CD4-positive, CD25-positive, alpha-beta regulatory T cell (primary cell): Measurements from ENCODE around the gene ZNF679. TPM values are rescaled to one million over a fixed set of nuclear protein-coding genes. Genes with fewer than 3 reads are reported as not detected.
"Not testable (repeated sequence)": the region's sequence is repeated elsewhere in the genome, so short reads cannot be mapped to it uniquely, and the experiment has no call there.

Experiments
- ATAC-seq, 2 donors: fragments of 150-1000 bp; cut with Tn5 transposase; one replicate each; pipeline ENCODE4 v1.10.0; 2021; ENCODE audit warnings: low read depth in 2 of 2, moderate number of reproducible peaks in 2 of 2, moderate library complexity in 1 of 2
- DNase-seq, 3 donors: peaks; one replicate each; pipeline versions ENCODE4 v3.0.0 to v3.0.0-alpha.2; 2012 to 2022; ENCODE audit warnings: mixed read lengths in 1 of 3
- H3K27ac ChIP-seq: one replicate; pipeline ENCODE4 v1.7.0; 2013; ENCODE audit warnings: mild to moderate bottlenecking, low read length; ENCODE audit not compliant: insufficient read depth, poor library complexity, severe bottlenecking
- H3K27me3 ChIP-seq: one replicate; pipeline ENCODE4 v1.7.0; 2013; ENCODE audit warnings: low read length; ENCODE audit not compliant: control insufficient read depth, insufficient read depth
- H3K36me3 ChIP-seq: one replicate; pipeline ENCODE4 v1.7.0; 2013; ENCODE audit warnings: mild to moderate bottlenecking, low read length, moderate library complexity; ENCODE audit not compliant: control insufficient read depth, insufficient read depth
- H3K4me1 ChIP-seq: 2 replicates; pipeline ENCODE4 v1.7.0; 2013; ENCODE audit warnings: mild to moderate bottlenecking, low read length; ENCODE audit not compliant: insufficient read depth, control insufficient read depth, poor library complexity, severe bottlenecking
- H3K4me3 ChIP-seq: one replicate; pipeline ENCODE4 v1.7.0; 2013; ENCODE audit warnings: low read depth, mild to moderate bottlenecking, low read length, moderate library complexity
- H3K9me3 ChIP-seq, 2 experiments: 1 replicate in 1 of 2; 2 replicates in 1 of 2; pipeline ENCODE4 v1.7.0; 2013; ENCODE audit warnings: low read length in 2 of 2, mild to moderate bottlenecking in 1 of 2, moderate library complexity in 1 of 2; ENCODE audit not compliant: control insufficient read depth in 2 of 2
- H3K27ac Mint-ChIP-seq, 3 donors: one replicate each; pipeline ENCODE4 v1.8.0; 2020 to 2022; ENCODE audit warnings: mild to moderate bottlenecking in 3 of 3, mixed read lengths in 3 of 3, moderate library complexity in 2 of 3
- H3K27me3 Mint-ChIP-seq: one replicate; pipeline ENCODE4 v1.8.0; 2022; ENCODE audit warnings: mild to moderate bottlenecking, mixed read lengths
- H3K36me3 Mint-ChIP-seq: one replicate; pipeline ENCODE4 v1.8.0; 2020; ENCODE audit warnings: mixed read lengths
- H3K4me1 Mint-ChIP-seq, 4 donors: one replicate each; pipeline ENCODE4 v1.8.0; 2020 to 2022; ENCODE audit warnings: mixed read lengths in 4 of 4, mild to moderate bottlenecking in 1 of 4
- H3K4me3 Mint-ChIP-seq, 4 donors: one replicate each; pipeline ENCODE4 v1.8.0; 2020 to 2022; ENCODE audit warnings: mild to moderate bottlenecking in 4 of 4, mixed read lengths in 4 of 4, moderate library complexity in 3 of 4
- H3K9me3 Mint-ChIP-seq, 7 donors: one replicate each; pipeline ENCODE4 v1.8.0; 2020 to 2022; ENCODE audit warnings: mixed read lengths in 7 of 7, mild to moderate bottlenecking in 3 of 7, moderate library complexity in 2 of 7
- polyA plus RNA-seq, 4 donors: library from polyadenylated mRNA; unstranded; fragments of 300-500 nt; fragmentation: Illumina TruSeq; gene quantifications; one replicate each; pipeline ENCODE4 v1.2.3, GENCODE V29; 2021
- total RNA-seq: library from RNA; stranded (reverse); gene quantifications from one replicate; pipeline ENCODE4 v1.2.3, GENCODE V29; 2022

ZNF679 gene
- total and polyA plus RNA-seq, 5 donors from 2014 or later, result not detected

DNA sequence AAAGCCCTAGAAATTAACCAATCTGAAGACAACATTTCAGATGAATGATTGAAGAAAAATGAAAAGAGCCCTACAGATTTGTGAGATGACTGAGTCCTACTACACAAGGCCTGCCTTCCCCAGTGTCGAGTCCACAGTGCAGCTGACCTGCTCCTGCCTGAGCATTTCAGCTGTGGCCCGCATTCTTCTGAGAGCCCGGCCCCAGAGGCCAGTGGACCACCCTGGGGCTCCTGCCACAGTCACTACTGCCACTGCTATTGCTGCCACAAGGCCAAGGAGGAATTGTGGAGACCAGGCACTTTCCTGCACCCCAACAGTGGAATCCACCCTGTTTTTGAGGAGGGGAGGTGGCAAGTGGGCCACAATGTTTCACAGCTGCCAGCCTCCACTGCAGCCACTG, 40.9 kb upstream of the ZNF679 start:
- no peaks in the 10 kb centered on the region for H3K27me3 Mint-ChIP-seq
- Histone ChIP-seq H3K27ac (no peak overlapping the region), H3K4me3 (no peak overlapping the region), H3K9me3 (peaks cover 2 to 17% of the 10 kb centered on the region in 2 experiments), H3K27me3 (no peaks in the 10 kb centered on the region), H3K4me1 (no peaks in the 10 kb centered on the region), H3K36me3 (no peaks in the 10 kb centered on the region)
- no peak for ATAC-seq
- peaks cover 0 to 21% (median 4%) of the 10 kb centered on the region in 7 donors for H3K9me3 Mint-ChIP-seq
- H3K4me1 Mint-ChIP-seq, result no peaks in the 10 kb centered on the region
- no peak overlapping the region for H3K27ac Mint-ChIP-seq
- no peaks in the 10 kb centered on the region for H3K36me3 Mint-ChIP-seq
- no peak overlapping the region for H3K4me3 Mint-ChIP-seq
- no peak for DNase-seq

- no peaks in the 10 kb centered on the region for H3K27me3 ChIP-seq
- Mint-ChIP-seq H3K4me3 (no peak overlapping the region), H3K4me1 (no peaks in the 10 kb centered on the region), H3K27ac (no peak overlapping the region), H3K9me3 (peaks cover 0 to 22% (median 5%) of the 10 kb centered on the region in 7 donors), H3K27me3 (peaks cover 5% of the 10 kb centered on the region), H3K36me3 (no peaks in the 10 kb centered on the region)
- H3K27ac ChIP-seq, result no peak overlapping the region
- ATAC-seq, result no peak
- DNase-seq, result no peak
- H3K36me3 ChIP-seq, result no peaks in the 10 kb centered on the region
- no peaks in the 10 kb centered on the region for H3K4me1 ChIP-seq
- H3K9me3 ChIP-seq, result peaks cover 4 to 18% of the 10 kb centered on the region in 2 experiments
- no peak overlapping the region for H3K4me3 ChIP-seq
Measured at GRCh38 chr7:64192148-64192704, 36.0 kb upstream of the ZNF679 start.

- Histone ChIP-seq H3K9me3 (peaks cover 4 to 18% of the 10 kb centered on the region in 2 experiments), H3K27me3 (no peaks in the 10 kb centered on the region), H3K27ac (no peak overlapping the region), H3K36me3 (no peaks in the 10 kb centered on the region), H3K4me1 (no peaks in the 10 kb centered on the region), H3K4me3 (no peak overlapping the region)
- Mint-ChIP-seq H3K27ac (no peak overlapping the region), H3K4me1 (no peaks in the 10 kb centered on the region), H3K9me3 (peaks cover 0 to 22% (median 5%) of the 10 kb centered on the region in 7 donors), H3K4me3 (no peak overlapping the region), H3K36me3 (no peaks in the 10 kb centered on the region), H3K27me3 (peaks cover 5% of the 10 kb centered on the region)
- DNase-seq (no peak), ATAC-seq (no peak)
Measured at GRCh38 chr7:64192775-64193174, 35.5 kb upstream of the ZNF679 start.

DNA sequence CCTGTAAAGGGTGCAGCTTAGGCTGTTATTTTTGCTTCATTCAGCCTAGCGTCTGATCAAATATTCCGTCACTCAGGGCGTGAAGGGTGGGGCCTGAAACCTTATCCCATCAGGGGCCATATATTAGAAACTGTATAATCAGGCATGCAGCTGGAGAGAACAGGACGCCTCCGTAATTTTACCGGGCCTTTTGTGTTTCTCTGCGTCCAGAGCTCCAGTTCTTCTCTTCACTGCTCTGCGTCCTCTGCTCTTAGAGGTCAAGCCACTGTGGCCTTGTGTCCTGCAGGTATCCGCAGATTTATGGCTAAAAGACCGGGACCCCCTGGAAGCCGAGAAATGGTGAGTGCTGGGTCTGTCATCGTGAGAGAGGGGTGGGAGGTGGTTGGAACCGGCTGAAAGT, 21.4 kb upstream of the ZNF679 start, which contains the start of gene ZNF735:
TSS of gene ZNF735 (plus strand) at position 301 of the 400 bp plus-strand sequence. CDS start at position 301, 0 bp downstream.
- no peak within 1 kb of the TSS for H3K27ac ChIP-seq
- no peaks in the 10 kb centered on the region for H3K36me3 Mint-ChIP-seq
- peaks cover 0 to 38% (median 12%) of the 10 kb centered on the region in 7 donors for H3K9me3 Mint-ChIP-seq
- no peaks in the 10 kb centered on the region for H3K36me3 ChIP-seq
- no peaks in the 10 kb centered on the region for H3K4me1 Mint-ChIP-seq
- H3K4me3 ChIP-seq, result no peak within 1 kb of the TSS
- DNase-seq (no peak), ATAC-seq (no peak)
- H3K9me3 ChIP-seq, result peaks cover 0 to 13% of the 10 kb centered on the region in 2 experiments
- H3K4me3 Mint-ChIP-seq, result no peak within 1 kb of the TSS
- no peaks in the 10 kb centered on the region for H3K27me3 ChIP-seq
- peak within 1 kb of the TSS in 1 of 3 donors; percentile 20 for H3K27ac Mint-ChIP-seq
- no peaks in the 10 kb centered on the region for H3K27me3 Mint-ChIP-seq
- no peaks in the 10 kb centered on the region for H3K4me1 ChIP-seq

DNA sequence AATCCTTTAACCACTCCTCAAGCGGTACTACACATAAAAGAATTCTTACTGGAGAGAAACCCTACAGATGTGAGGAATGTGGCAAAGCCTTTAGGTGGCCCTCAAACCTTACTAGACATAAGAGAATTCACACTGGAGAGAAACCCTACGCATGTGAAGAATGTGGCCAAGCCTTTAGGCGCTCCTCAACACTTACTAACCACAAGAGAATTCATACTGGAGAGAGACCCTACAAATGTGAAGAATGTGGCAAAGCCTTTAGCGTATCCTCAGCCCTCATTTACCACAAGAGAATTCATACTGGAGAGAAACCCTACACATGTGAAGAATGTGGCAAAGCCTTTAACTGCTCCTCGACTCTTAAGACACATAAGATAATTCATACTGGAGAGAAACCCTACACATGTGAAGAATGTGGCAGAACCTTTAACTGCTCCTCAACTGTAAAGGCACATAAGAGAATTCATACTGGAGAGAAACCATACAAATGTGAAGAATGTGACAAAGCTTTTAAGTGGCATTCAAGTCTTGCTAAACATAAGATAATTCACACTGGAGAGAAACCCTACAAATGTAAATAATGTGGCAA, 8.5 kb upstream of the ZNF679 start:
- peaks cover 0 to 50% (median 25%) of the 10 kb centered on the region in 7 donors for H3K9me3 Mint-ChIP-seq
- not testable (repeated sequence) for H3K4me3 Mint-ChIP-seq, H3K36me3 Mint-ChIP-seq, H3K36me3 ChIP-seq, H3K4me1 Mint-ChIP-seq, H3K4me3 ChIP-seq, DNase-seq, H3K27ac ChIP-seq, H3K27me3 ChIP-seq, H3K27me3 Mint-ChIP-seq, H3K4me1 ChIP-seq, H3K27ac Mint-ChIP-seq, ATAC-seq
- H3K9me3 ChIP-seq, result peaks cover 12 to 58% of the 10 kb centered on the region in 2 experiments

GRCh38 chr7:64223366-64223765, 4.9 kb upstream of the ZNF679 start:
- Mint-ChIP-seq H3K4me3 (no peak overlapping the region), H3K36me3 (no peaks in the 10 kb centered on the region), H3K9me3 (peaks cover 0 to 65% (median 31%) of the 10 kb centered on the region in 7 donors), H3K4me1 (no peaks in the 10 kb centered on the region), H3K27ac (no peak overlapping the region), H3K27me3 (no peaks in the 10 kb centered on the region)
- no peak overlapping the region for H3K27ac ChIP-seq
- H3K9me3 ChIP-seq, result peaks cover 21 to 59% of the 10 kb centered on the region in 2 experiments
- no peaks in the 10 kb centered on the region for H3K27me3 ChIP-seq
- ATAC-seq (no peak), DNase-seq (no peak)
- no peaks in the 10 kb centered on the region for H3K4me1 ChIP-seq
- no peak overlapping the region for H3K4me3 ChIP-seq
- no peaks in the 10 kb centered on the region for H3K36me3 ChIP-seq

DNA sequence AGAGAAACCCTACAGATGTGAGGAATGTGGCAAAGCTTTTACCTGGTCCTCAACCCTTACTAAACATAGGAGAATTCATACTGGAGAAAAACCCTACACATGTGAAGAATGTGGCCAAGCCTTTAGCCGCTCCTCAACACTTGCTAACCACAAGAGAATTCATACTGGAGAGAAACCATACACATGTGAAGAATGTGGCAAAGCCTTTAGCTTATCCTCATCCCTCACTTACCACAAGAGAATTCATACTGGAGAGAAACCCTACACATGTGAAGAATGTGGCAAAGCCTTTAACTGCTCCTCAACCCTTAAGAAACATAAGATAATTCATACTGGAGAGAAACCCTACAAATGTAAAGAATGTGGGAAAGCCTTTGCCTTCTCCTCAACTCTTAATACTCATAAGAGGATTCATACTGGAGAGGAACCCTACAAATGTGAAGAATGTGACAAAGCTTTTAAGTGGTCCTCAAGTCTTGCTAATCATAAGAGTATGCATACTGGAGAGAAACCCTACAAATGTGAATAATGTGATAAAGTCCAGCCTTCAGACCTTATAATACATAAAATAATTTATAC, 38.2 kb downstream of the ZNF679 start:
- Mint-ChIP-seq H3K4me3 (no peak overlapping the region), H3K36me3 (no peaks in the 10 kb centered on the region), H3K9me3 (peaks cover 3 to 35% (median 12%) of the 10 kb centered on the region in 7 donors), H3K27ac (no peak overlapping the region), H3K27me3 (no peaks in the 10 kb centered on the region), H3K4me1 (no peaks in the 10 kb centered on the region)
- Histone ChIP-seq H3K4me3 (no peak overlapping the region), H3K27ac (no peak overlapping the region), H3K27me3 (no peaks in the 10 kb centered on the region), H3K4me1 (no peaks in the 10 kb centered on the region), H3K9me3 (peaks cover 32 to 61% of the 10 kb centered on the region in 2 experiments), H3K36me3 (no peaks in the 10 kb centered on the region)
- ATAC-seq (no peak), DNase-seq (no peak)
